ENCODE data around the gene IFNA17.
"Not testable (repeated sequence)": the region's sequence is repeated elsewhere in the genome, so short reads cannot be mapped to it uniquely, and the experiment has no call there.

IFNA17 gene

GRCh38 chr9:21228122-21228521, at the start of gene IFNA17:
TSS of gene IFNA17 (minus strand) at chr9:21228222. CDS start at chr9:21228173, 49 bp downstream.
- Histone ChIP-seq H3K27me3 (ENCODE audit: insufficient read depth, low read length) (no peaks in the 10 kb centered on the region), H2AFZ (ENCODE audit: low read depth, low read length) (no peak within 1 kb of the TSS), H3K36me3 (ENCODE audit: insufficient read depth, low read length) (no peaks in the 10 kb centered on the region), H3K4me1 (ENCODE audit: insufficient read depth, low read length) (no peaks in the 10 kb centered on the region), H3K9me3 (ENCODE audit: low read length) (no peaks in the 10 kb centered on the region), H3K4me3 (ENCODE audit: low read length) (no peak within 1 kb of the TSS)

GRCh38 chr9:21268347-21268657, 40.3 kb upstream of the IFNA17 start:
- no peaks in the 10 kb centered on the region for H3K9me3 ChIP-seq (ENCODE audit: low read length)

DNA sequence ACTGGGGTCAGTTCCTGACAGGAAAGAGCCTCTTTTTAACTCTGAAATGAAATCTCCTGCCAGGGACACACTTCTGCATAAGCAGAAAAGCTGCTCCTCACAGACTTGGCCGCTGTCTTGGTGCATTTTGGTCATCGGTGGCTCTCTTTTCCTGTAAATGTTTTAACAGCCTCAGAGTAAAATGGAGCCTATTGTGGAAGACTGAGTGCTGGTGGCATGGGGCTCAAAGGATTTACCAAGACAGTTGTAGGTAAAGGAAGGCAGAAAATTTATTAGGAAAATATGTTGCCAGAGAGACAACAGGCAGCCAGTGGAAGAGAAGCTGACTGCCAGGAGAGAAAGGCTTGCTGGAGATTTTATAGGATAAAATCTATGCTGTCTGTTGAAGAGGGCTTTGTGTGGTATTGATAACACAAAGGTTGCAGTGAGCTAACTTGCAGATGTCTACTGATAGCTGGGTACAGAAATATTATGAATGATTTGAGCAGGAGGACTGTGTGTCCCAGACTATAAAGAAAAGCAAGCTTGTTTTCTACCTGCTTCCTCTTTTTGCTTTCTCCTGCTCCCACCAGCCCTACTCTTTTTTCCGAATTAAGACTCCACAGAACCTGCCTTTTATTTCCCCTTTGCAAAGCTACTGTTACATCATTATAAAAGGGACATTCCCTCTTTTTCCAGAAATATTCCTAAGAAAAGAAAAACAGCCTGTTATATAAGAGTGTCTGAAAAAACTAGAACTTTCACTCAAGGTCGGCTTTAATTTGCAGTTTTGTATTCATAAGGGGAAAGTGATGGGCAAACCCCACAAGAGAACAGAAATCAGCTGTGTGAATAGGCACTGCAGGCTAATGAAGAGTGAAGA, 39.7 kb upstream of the IFNA17 start:
- no peak overlapping the region for H3K4me3 ChIP-seq (ENCODE audit: low read length)
- no peaks in the 10 kb centered on the region for H3K36me3 ChIP-seq (ENCODE audit: insufficient read depth, low read length)
- no peak overlapping the region for H2AFZ ChIP-seq (ENCODE audit: low read depth, low read length)
- no peaks in the 10 kb centered on the region for H3K9me3 ChIP-seq (ENCODE audit: low read length)
- no peaks in the 10 kb centered on the region for H3K4me1 ChIP-seq (ENCODE audit: insufficient read depth, low read length)
- H3K27me3 ChIP-seq (ENCODE audit: insufficient read depth, low read length): peaks cover 3% of the 10 kb centered on the region

More at GRCh38 chr9:21268347-21268657, 40.3 kb upstream of the IFNA17 start:
- no peaks in the 10 kb centered on the region for H3K36me3 ChIP-seq (ENCODE audit: insufficient read depth, low read length)
- H3K27me3 ChIP-seq (ENCODE audit: insufficient read depth, low read length): peaks cover 3% of the 10 kb centered on the region
- H3K4me3 ChIP-seq (ENCODE audit: low read length): no peak overlapping the region
- no peaks in the 10 kb centered on the region for H3K4me1 ChIP-seq (ENCODE audit: insufficient read depth, low read length)
- H2AFZ ChIP-seq (ENCODE audit: low read depth, low read length): no peak overlapping the region

- Histone ChIP-seq H3K27me3 (ENCODE audit: insufficient read depth, low read length) (peaks cover 3% of the 10 kb centered on the region), H3K36me3 (ENCODE audit: insufficient read depth, low read length) (no peaks in the 10 kb centered on the region), H2AFZ (ENCODE audit: low read depth, low read length) (no peak overlapping the region), H3K9me3 (ENCODE audit: low read length) (no peaks in the 10 kb centered on the region), H3K4me1 (ENCODE audit: insufficient read depth, low read length) (no peaks in the 10 kb centered on the region), H3K4me3 (ENCODE audit: low read length) (no peak overlapping the region)
Observed at GRCh38 chr9:21266733-21267484, 38.9 kb upstream of the IFNA17 start.

DNA sequence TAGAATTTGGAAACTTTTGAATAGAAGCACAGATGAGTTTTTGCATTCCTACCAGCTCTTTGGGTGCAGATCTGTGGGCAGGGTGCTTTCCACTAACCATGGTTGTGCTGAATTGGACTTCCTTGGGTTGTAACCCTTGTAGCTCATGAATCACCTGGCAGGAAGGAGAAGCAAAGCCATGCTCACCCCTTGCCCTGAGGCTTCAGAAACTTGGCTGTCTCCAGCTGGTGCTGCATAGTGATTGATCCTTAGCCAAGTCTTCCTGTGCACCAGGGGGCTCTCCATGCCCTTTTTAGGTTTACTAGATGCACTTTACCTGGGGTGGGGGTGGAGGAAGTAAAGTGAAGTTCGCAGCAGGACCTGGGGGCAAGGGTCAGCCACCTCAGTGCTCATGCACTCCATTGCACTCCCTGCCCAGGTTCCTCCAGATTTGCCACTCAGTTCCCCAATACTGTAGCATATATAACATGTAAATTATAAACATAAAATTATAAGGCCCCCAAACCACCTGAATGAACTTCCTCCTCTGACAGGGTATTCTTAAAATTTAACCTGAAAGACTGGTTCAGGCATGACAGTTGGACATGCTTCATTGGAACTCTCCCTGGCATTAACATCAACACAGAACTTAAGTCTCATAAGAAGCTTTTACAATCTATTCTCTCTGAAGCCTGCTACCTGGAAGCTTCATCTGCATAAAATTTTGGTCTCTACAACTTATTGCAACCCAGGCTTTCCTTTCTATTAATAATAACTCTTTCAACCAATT, 37.6 kb upstream of the IFNA17 start:
- Histone ChIP-seq H3K9me3 (ENCODE audit: low read length) (no peaks in the 10 kb centered on the region), H3K4me1 (ENCODE audit: insufficient read depth, low read length) (no peaks in the 10 kb centered on the region), H3K4me3 (ENCODE audit: low read length) (no peak overlapping the region), H3K27me3 (ENCODE audit: insufficient read depth, low read length) (peaks cover 3% of the 10 kb centered on the region), H3K36me3 (ENCODE audit: insufficient read depth, low read length) (no peaks in the 10 kb centered on the region), H2AFZ (ENCODE audit: low read depth, low read length) (no peak overlapping the region)

- H2AFZ ChIP-seq (ENCODE audit: low read depth, low read length): no peak overlapping the region
- H3K36me3 ChIP-seq (ENCODE audit: insufficient read depth, low read length): no peaks in the 10 kb centered on the region
- no peak overlapping the region for H3K4me3 ChIP-seq (ENCODE audit: low read length)
- no peaks in the 10 kb centered on the region for H3K27me3 ChIP-seq (ENCODE audit: insufficient read depth, low read length)
- no peaks in the 10 kb centered on the region for H3K9me3 ChIP-seq (ENCODE audit: low read length)
- H3K4me1 ChIP-seq (ENCODE audit: insufficient read depth, low read length): peaks cover 3% of the 10 kb centered on the region
Observed at GRCh38 chr9:21255538-21256212, 27.7 kb upstream of the IFNA17 start.

DNA sequence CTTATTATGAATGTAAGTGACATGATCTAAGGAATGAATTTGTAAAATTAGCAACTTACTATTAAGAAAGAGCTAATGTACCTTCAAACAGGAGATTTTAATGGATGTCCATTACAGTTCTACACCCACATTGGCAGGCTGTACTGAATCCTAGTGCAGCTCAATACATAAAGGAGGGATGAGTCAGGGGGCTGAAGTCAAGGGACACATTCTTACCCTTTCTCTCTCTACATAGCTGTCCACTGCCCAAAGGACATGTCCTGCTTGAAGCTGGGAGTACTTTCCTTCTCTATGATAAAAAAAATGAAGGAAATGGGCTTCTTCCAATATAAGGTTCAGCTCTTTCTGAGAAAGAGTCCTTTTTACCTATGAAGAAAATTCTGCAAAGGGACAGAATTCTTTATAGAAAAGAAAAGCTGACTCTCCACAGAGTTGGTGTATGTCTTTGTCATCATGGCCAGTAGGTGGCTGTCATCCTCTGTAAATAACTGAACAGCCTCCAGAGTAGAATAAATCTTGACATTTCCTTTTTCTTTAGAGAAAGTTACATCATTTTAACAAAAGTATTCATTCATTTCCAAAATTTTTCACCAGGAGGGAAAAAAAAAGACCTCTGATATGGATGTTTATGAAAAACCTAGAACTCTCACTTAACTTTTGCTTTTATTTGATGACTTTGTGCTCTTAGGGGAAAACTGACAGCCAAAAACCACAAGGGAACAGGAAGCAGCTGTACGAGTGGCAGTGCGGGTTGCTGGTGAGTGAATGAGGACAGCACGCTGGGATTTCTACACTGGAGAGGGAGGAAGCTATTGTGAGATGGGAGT, 24.9 kb upstream of the IFNA17 start:
- no peaks in the 10 kb centered on the region for H3K9me3 ChIP-seq (ENCODE audit: low read length)

GRCh38 chr9:21251638-21252037, 23.6 kb upstream of the IFNA17 start:
- H3K4me3 ChIP-seq (ENCODE audit: low read length): no peak overlapping the region
- peaks cover 3% of the 10 kb centered on the region for H3K4me1 ChIP-seq (ENCODE audit: insufficient read depth, low read length)

More for the DNA sequence above, 24.9 kb upstream of the IFNA17 start:
- Histone ChIP-seq H3K4me1 (ENCODE audit: insufficient read depth, low read length) (peaks cover 3% of the 10 kb centered on the region), H2AFZ (ENCODE audit: low read depth, low read length) (no peak overlapping the region), H3K4me3 (ENCODE audit: low read length) (no peak overlapping the region), H3K36me3 (ENCODE audit: insufficient read depth, low read length) (no peaks in the 10 kb centered on the region), H3K27me3 (ENCODE audit: insufficient read depth, low read length) (no peaks in the 10 kb centered on the region)

GRCh38 chr9:21251190-21251589, 23.2 kb upstream of the IFNA17 start:
- Histone ChIP-seq H3K4me1 (ENCODE audit: insufficient read depth, low read length) (peaks cover 3% of the 10 kb centered on the region), H3K27me3 (ENCODE audit: insufficient read depth, low read length) (no peaks in the 10 kb centered on the region), H3K4me3 (ENCODE audit: low read length) (no peak overlapping the region), H3K36me3 (ENCODE audit: insufficient read depth, low read length) (no peaks in the 10 kb centered on the region), H3K9me3 (ENCODE audit: low read length) (no peaks in the 10 kb centered on the region), H2AFZ (ENCODE audit: low read depth, low read length) (no peak overlapping the region)

More at GRCh38 chr9:21251638-21252037, 23.6 kb upstream of the IFNA17 start:
- Histone ChIP-seq H3K27me3 (ENCODE audit: insufficient read depth, low read length) (no peaks in the 10 kb centered on the region), H3K9me3 (ENCODE audit: low read length) (no peaks in the 10 kb centered on the region), H3K36me3 (ENCODE audit: insufficient read depth, low read length) (no peaks in the 10 kb centered on the region), H2AFZ (ENCODE audit: low read depth, low read length) (no peak overlapping the region)

DNA sequence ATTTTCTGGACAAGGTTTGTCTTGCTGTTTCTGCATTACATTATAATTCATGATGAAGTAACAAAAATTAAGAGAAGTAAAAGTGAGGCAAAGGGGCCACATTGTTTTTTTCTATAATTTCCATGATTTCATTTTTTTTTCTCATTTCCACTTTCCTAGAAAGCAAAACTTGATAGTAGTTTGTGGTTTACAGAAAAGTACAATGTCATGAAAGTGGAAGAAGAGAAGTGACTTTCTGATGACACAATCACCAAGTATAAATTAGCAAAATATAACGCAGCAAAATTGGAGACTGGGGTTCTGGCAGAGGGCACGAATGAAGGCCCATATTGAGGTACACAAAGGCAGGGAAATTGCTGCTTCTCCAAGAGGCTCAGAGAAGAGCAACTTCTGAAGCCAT, 16.8 kb upstream of the IFNA17 start:
- no peak overlapping the region for H2AFZ ChIP-seq (ENCODE audit: low read depth, low read length)
- no peaks in the 10 kb centered on the region for H3K9me3 ChIP-seq (ENCODE audit: low read length)
- H3K27me3 ChIP-seq (ENCODE audit: insufficient read depth, low read length): no peaks in the 10 kb centered on the region
- no peak overlapping the region for H3K4me3 ChIP-seq (ENCODE audit: low read length)
- no peaks in the 10 kb centered on the region for H3K36me3 ChIP-seq (ENCODE audit: insufficient read depth, low read length)
- no peaks in the 10 kb centered on the region for H3K4me1 ChIP-seq (ENCODE audit: insufficient read depth, low read length)

GRCh38 chr9:21239911-21240310, 11.9 kb upstream of the IFNA17 start, which contains the start of gene IFNA14:
TSS of gene IFNA14 (minus strand) at chr9:21240005. CDS start at chr9:21239935, 70 bp downstream.
- H3K4me1 ChIP-seq (ENCODE audit: insufficient read depth, low read length): no peaks in the 10 kb centered on the region
- H3K9me3 ChIP-seq (ENCODE audit: low read length): no peaks in the 10 kb centered on the region
- no peak within 1 kb of the TSS for H3K4me3 ChIP-seq (ENCODE audit: low read length)
- no peak within 1 kb of the TSS for H2AFZ ChIP-seq (ENCODE audit: low read depth, low read length)
- H3K36me3 ChIP-seq (ENCODE audit: insufficient read depth, low read length): no peaks in the 10 kb centered on the region
- H3K27me3 ChIP-seq (ENCODE audit: insufficient read depth, low read length): no peaks in the 10 kb centered on the region

DNA sequence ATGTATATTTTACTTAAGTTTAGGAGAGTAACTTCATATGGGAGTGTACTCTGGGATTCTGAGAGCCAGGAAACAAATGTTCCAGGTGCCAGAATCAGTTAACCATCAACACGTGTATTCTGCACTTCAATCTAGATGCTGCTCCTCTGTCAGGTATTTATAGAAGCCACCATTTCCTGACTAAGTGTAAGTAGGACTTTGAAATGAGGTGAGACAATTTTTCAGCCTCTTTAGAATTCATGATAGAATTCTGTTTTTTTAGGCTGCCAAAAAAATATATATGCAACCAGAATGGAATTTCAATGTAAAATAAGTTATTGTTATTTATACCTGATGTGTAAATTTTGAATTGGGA, 8.3 kb upstream of the IFNA17 start:
- H3K4me3 ChIP-seq (ENCODE audit: low read length); H3K9me3 ChIP-seq (ENCODE audit: low read length); H2AFZ ChIP-seq (ENCODE audit: low read depth, low read length); H3K36me3 ChIP-seq (ENCODE audit: insufficient read depth, low read length); H3K4me1 ChIP-seq (ENCODE audit: insufficient read depth, low read length); H3K27me3 ChIP-seq (ENCODE audit: insufficient read depth, low read length): not testable (repeated sequence)
